Stimulated activated CD4-positive, alpha-beta T cell treated with anti-CD3 and anti-CD28 coated beads, TNF-alpha, amount 100 ng/mL, for 4 hours (primary cell): ENCODE measurements around the gene PRR5.

Source experiments
- DNase-seq, 3 experiments: peaks; one replicate each; pipeline ENCODE4 v3.0.0-alpha.2; 2020; ENCODE audit warnings: low read depth in 3 of 3

PRR5 gene

DNA sequence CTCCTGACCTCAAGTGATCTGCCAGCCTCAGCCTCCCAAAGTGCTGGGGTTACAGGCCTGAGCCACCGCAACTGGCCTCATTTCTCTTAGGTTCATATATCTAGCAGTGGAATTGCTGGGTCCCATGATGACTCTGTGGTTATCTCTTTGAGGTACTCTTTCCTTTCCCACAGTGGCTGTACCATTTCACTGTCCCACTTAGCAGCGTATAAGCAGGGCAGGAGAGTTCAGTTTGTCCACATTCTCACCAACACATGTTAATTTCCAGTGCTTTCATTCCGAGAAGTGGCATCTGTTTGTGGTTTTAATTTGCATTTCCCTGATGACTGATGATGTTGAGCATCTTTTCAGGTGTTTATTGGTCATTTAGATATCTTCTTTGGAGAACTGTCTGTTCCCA is 16.4 kb downstream of the PRR5 start:
- DNase-seq, result no peak

DNA sequence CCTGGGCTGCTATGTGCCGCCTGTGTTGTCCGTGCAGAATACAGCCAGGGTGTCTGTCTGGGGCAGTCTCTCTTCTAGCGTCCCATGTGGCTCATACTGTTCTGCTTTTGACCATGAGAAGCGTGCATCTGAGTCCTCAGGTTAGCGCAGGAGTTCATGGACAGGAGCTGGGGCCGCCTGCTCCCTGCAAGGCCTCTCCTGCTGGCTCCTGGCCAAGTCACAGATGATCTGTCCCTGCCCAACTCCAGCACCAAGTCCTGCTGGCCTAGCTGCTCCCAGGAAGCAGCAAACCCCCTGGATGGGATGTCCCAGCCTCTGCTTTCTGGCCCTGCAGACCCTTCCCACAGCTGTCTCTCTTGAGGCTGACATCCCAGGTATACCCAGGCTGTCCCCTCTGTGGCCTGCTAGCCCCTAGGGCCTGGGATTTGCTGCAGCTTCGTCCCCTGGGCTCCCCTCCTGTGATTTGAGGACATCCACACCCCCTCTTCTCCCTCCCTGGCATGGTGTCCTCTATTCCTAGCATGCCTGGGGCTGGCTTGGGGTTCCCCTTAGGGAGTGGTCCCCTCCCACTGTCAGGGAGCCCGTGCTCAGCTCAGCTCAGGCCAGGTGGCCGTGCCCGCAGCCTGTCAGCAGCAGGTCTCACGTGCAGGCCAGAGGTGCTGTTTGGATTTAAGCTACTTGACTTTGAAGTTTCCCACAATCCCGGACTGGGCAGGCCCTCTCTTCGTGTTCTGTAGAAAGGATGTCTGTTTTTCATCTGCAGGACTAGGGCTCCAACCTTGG is 17.8 kb downstream of the PRR5 start:
- DNase-seq, result no peak

- DNase-seq, result no peak
Measured at GRCh38 chr22:44721213-44721612, 19.2 kb downstream of the PRR5 start.

DNA sequence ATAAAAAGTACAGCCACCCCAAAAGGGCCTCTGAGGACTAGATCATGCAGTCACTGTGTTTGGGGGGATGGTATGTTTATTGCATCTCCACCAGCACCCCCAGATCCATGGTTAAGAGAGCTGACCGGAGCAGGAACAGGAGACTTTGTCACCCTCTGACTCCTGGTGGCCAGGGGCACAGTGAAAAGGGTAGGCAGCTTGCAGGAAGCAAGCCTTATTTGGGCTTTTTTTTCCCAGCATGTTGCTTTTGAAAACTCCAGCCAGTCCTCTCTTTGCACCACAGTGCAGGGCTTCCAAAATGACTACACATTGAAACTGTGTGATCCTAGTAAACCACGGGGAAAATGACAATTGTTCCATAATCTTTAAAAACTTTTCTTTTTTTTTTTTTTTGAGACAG is 20.6 kb downstream of the PRR5 start:
- DNase-seq, result no peak

GRCh38 chr22:44723801-44724200 is 21.8 kb downstream of the PRR5 start:
- DNase-seq, result no peak

DNA sequence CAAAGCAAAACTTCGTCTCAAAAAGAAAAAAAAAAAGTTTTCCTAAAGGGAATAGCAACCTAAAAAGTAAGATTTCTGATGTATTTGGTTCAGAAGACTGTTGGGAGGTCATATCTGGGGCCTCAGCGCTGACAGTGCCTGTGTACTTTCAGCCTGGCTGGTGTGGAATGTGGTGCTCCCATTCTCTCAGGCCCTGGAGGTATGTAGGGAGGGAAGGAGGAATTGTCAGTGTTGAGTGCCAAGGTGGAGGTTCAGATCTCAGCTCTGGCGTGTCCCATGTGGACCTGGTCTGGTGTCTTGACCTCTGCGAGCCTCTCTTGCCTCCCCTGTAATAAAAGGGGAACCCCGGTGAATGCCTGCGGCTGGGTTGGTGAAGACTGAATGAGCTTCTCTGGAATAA is 22.4 kb downstream of the PRR5 start:
- DNase-seq, result no peak

GRCh38 chr22:44724859-44725258 is 22.9 kb downstream of the PRR5 start:
- no peak for DNase-seq

- DNase-seq, result no peak
Measured at GRCh38 chr22:44726439-44726838, 24.4 kb downstream of the PRR5 start.

DNA sequence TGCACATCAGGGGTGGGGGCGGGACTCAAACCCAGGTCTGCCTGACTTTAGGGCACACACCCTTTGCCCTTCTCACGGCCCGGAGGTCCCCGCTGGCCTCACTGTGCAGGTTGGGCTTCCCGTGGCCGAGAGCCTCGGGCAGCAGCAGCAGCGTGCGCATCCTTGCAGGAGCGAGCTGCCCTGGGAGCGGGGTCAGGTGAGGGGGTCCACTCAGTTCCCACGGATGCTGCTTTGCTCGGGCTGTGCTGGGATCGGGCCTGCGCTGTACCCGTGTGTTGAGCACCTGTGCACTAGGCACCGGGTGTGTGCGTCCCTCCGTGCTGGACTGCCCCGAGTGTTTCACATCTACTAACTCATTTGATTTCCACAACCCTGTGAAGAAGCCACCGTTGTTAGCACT is 25.1 kb downstream of the PRR5 start:
- DNase-seq, result no peak

DNA sequence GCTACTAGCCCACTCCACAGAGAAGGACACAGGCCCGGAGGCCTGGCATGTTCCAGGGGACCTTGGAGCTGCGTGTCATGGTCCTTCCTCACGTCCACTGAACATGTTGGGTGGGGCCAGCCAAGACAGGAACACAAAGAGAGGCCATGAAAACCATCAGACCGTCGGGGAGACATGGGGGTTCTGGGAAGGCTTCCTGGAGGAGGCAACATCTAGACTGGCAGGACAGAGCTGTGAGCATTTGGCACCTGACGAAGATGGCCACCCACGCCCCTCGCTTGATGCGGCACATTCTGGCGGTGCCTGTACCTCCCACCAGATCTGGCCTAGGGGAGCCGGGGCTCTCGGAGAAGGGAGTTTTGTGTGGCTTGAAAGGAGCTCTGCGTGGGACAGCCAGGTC is 25.7 kb downstream of the PRR5 start:
- DNase-seq, result no peak

- DNase-seq, result no peak
Measured at GRCh38 chr22:44728761-44729324, 26.8 kb downstream of the PRR5 start.

GRCh38 chr22:44729391-44730021 is 27.5 kb downstream of the PRR5 start:
- no peak for DNase-seq

DNA sequence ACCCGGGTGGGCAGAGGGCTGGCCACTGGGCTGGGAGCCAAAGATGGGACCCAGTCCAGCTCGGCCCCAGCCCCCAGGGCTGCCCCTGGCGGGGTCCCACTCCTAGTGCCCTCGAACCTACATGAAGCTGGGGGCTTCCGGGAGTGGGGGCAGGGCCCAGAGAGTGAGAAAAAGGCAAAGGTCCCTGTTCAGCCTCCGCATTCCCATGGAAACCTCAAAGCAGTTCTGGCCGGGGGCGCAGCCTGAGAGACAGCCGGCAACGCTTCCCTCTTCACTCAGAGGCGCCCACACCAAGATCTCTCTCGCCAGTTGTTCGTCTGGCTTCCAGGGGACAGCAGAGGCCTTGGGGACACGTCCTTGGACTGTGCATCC is 28.0 kb downstream of the PRR5 start:
- no peak for DNase-seq

GRCh38 chr22:44730490-44731356 is 28.7 kb downstream of the PRR5 start:
- DNase-seq, result no peak

- DNase-seq, result no peak
Measured at GRCh38 chr22:44731357-44731970, 29.5 kb downstream of the PRR5 start.

DNA sequence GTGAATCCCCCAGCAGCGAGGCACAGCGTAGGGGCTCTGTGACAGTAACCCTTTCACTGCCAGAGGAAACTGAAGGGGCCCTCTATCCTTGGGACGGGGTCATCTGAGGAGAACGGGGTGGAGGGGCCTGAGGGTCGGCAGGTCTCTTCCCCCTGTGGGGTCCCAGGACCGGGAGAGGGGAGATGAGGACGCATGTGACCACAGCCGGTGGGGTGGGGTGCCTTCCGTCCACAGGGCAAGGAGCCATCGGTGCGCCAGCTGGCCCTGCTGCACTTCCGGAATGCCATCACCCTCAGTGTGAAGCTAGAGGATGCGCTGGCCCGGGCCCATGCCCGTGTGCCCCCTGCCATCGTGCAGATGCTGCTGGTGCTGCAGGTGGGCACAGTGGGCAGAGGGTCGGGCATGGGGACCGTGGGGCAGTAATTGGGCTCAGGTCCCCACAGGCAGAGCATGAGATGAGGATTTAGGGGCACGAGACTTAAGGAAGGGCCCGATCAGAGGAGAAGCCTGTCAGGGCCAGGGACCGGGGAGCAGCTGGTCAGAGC is 30.1 kb downstream of the PRR5 start:
- no peak for DNase-seq

- no peak for DNase-seq
Measured at GRCh38 chr22:44732661-44733060, 30.7 kb downstream of the PRR5 start.

GRCh38 chr22:44733426-44734106 is 31.6 kb downstream of the PRR5 start:
- DNase-seq, result no peak

- DNase-seq, result no peak
Measured at GRCh38 chr22:44734278-44734677, 32.3 kb downstream of the PRR5 start.

DNA sequence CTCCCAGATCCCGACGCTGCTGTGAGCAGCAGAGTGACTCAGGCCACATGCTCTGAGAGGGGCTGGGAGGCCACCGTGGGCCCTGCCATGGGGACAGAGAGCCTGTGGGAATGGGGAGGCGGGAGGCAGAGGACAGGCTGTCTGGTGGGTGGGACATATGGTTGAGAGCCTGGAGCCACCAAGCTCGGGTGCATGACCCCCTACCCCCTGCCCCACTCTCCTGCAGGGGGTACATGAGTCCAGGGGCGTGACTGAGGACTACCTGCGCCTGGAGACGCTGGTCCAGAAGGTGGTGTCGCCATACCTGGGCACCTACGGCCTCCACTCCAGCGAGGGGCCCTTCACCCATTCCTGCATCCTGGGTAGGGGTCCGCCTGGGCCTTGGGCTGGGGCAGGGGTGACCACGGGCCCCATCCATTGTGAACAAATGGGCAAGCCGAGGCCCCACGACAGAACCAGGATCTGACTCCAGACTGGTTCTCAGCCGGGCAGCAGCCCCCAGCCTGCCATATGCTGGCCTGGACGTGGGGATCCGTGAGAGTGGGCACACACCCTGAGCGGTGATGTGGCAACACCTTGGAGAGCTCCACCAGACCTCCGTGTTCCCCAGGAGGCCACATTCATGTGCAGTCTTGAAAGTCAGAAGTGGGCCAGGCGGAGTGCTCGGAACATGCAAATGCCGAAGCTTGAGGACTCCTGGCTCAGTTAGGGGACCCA is 33.0 kb downstream of the PRR5 start:
- no peak for DNase-seq
